GM18909 (cell line): ENCODE data around the gene SCGB3A2.
A peak's percentile ranks its signal among the peaks of the same experiment; 100 is the strongest.

Source experiments
- ATAC-seq: cut with Tn5 transposase; IDR thresholded peaks from one replicate; pipeline ENCODE4 v1.9.1; 2021; ENCODE audit warnings: mild to moderate bottlenecking; ENCODE audit not compliant: unreplicated experiment, poor library complexity

SCGB3A2 gene

GRCh38 chr5:147878066-147878759 lies at the start of gene SCGB3A2:
Gene SCGB3A2 (plus strand): TSS chr5:147878711. CDS start chr5:147878804, 93 bp downstream.
- no peak for ATAC-seq

GRCh38 chr5:147830035-147830434 lies 48.5 kb upstream of the SCGB3A2 start:
- ATAC-seq: no peak

- ATAC-seq: no peak
Measured at GRCh38 chr5:147831465-147831864, 47.0 kb upstream of the SCGB3A2 start, which contains the start of gene SPINK1. Gene SPINK1 (minus strand): TSS chr5:147831671. CDS start chr5:147831577, 94 bp downstream.

- no peak for ATAC-seq
Measured at GRCh38 chr5:147832541-147832940, 46.0 kb upstream of the SCGB3A2 start.

GRCh38 chr5:147835386-147835798 lies 43.1 kb upstream of the SCGB3A2 start:
- no peak for ATAC-seq

GRCh38 chr5:147836439-147836838 lies 42.1 kb upstream of the SCGB3A2 start:
- ATAC-seq: no peak

- ATAC-seq: no peak
Measured at GRCh38 chr5:147842869-147843268, 35.6 kb upstream of the SCGB3A2 start.

- no peak for ATAC-seq
Measured at GRCh38 chr5:147844846-147845245, 33.7 kb upstream of the SCGB3A2 start.

- no peak for ATAC-seq
Measured at GRCh38 chr5:147845618-147846017, 32.9 kb upstream of the SCGB3A2 start.

- no peak for ATAC-seq
Measured at GRCh38 chr5:147849226-147849625, 29.3 kb upstream of the SCGB3A2 start.

- ATAC-seq: no peak
Measured at GRCh38 chr5:147851578-147851977, 26.9 kb upstream of the SCGB3A2 start.

- no peak for ATAC-seq
Measured at GRCh38 chr5:147852365-147852764, 26.1 kb upstream of the SCGB3A2 start.

GRCh38 chr5:147853372-147853987 lies 25.0 kb upstream of the SCGB3A2 start:
- ATAC-seq: no peak

- no peak for ATAC-seq
Measured at GRCh38 chr5:147854331-147854730, 24.2 kb upstream of the SCGB3A2 start.

- no peak for ATAC-seq
Measured at GRCh38 chr5:147854894-147855773, 23.4 kb upstream of the SCGB3A2 start.

- ATAC-seq: no peak
Measured at GRCh38 chr5:147855774-147856069, 22.8 kb upstream of the SCGB3A2 start.

- ATAC-seq: no peak
Measured at GRCh38 chr5:147856801-147857200, 21.7 kb upstream of the SCGB3A2 start.

- peak; percentile 90 for ATAC-seq
Measured at GRCh38 chr5:147857302-147858129, 21.0 kb upstream of the SCGB3A2 start.

- ATAC-seq: no peak
Measured at GRCh38 chr5:147858565-147858964, 19.9 kb upstream of the SCGB3A2 start.

GRCh38 chr5:147859962-147860640 lies 18.4 kb upstream of the SCGB3A2 start:
- ATAC-seq: no peak
